SK-N-SH treated with all-trans-retinoic acid at 6 μM for 48 hours (cell line): Measurements from ENCODE around the gene NPIPA2.
"Not testable (repeated sequence)": the region's sequence is repeated elsewhere in the genome, so short reads cannot be mapped to it uniquely, and the experiment has no call there.

ENCODE experiments used
- PATZ1 ChIP-seq: fragments of 250-450 bp; sonication (Bioruptor Pico); IDR thresholded peaks from 2 replicates; pipeline ENCODE4 v1.8.0; 2020; ENCODE audit warnings: mild to moderate bottlenecking, moderate library complexity, borderline replicate concordance
- SNAI2 ChIP-seq: fragments of 250-450 bp; sonication (Bioruptor Pico); IDR thresholded peaks from 2 replicates; pipeline ENCODE4 v1.5.0; 2020; ENCODE audit warnings: mild to moderate bottlenecking, moderate library complexity
- TOX ChIP-seq: fragments of 250-450 bp; sonication (Bioruptor Pico); IDR thresholded peaks from 2 replicates; pipeline ENCODE4 v1.8.0; 2021; ENCODE audit warnings: mild to moderate bottlenecking, moderate library complexity, borderline replicate concordance
- ZFP30 ChIP-seq: fragments of 450-650 bp; formaldehyde crosslinking; IDR thresholded peaks from 2 replicates; pipeline ENCODE4 v1.5.0; 2022; ENCODE audit warnings: mild to moderate bottlenecking, moderate library complexity
- ZNF8 ChIP-seq: fragments of 450-650 bp; formaldehyde crosslinking; IDR thresholded peaks from 2 replicates; pipeline ENCODE4 v1.5.0; 2020; ENCODE audit warnings: mild to moderate bottlenecking, moderate library complexity

DNA sequence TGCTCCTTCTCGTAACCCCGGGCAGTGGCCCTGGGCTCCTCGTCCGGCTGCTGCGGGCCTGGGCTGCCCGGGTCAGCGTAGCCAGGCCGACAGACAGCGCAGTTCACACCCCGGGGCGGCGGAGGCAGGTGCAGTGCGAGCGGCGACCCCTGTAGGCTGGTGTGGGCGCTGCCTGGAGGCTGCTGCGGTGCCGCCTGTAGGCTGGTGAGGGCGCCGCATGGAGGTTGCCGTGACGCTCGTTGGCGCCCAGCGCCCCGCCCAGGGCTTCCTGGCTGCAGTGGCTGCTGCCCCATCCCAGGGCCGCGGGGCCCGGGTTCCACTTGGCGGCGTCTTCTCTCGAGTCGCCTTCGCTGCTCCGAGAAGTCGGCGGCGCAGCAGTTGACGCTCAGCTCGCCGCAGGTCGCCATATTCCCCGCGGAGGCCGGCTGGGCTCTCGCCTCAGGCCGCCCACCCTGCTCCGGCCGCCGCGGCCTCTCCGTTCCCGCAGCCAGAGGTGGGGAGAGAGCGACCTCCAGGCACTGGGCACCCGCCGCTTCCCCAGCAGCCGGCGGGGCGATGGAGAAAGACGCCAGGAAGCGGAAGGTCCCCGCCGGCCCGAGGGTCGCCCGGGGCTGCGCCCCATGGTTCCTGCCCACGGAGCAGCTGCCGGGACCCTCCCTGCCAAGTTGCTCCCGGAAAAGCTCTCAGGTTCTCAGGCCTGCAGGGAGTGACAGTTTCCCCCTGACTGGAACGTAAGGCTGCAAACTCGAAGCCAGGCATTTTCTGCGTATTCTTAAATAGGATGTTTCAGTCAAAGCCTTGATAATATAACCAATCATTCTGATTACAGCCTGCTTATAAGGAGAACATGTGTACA lies at the start of gene NPIPA2:
- TF ChIP-seq PATZ1; TOX (CRISPR knock-in tag); ZFP30; SNAI2 (CRISPR knock-in tag); ZNF8 (CRISPR knock-in tag): not testable (repeated sequence)
